Heart left ventricle (tissue), 16 donors: ENCODE results near the gene ZNF804A. TPM values are rescaled to one million over a fixed set of nuclear protein-coding genes. Genes with fewer than 3 reads are reported as not detected.

Experiments used
- ATAC-seq, 4 donors: fragments of 200-7000 bp; cut with Tn5 transposase; one replicate each; pipeline ENCODE4 v1.9.1; 2020 to 2022; ENCODE audit warnings: moderate library complexity in 4 of 4, mild to moderate bottlenecking in 3 of 4, moderate number of reproducible peaks in 1 of 4
- DNase-seq, 5 donors: peaks; one replicate each; pipeline ENCODE4 v3.0.0-alpha.2; 2020
- H3K27ac ChIP-seq, 12 donors: fragments of 200-600 bp; sonication (generic) in 4 of 12; one replicate each; pipeline versions ENCODE4 v1.5.0 to v1.8.0; 2016 to 2022; ENCODE audit warnings: mild to moderate bottlenecking in 2 of 12
- H3K27me3 ChIP-seq, 9 donors: fragments of 200-600 bp; sonication (generic) in 2 of 9; one replicate each; pipeline versions ENCODE4 v1.5.1 to v1.8.0; 2016 to 2022; ENCODE audit warnings: mild to moderate bottlenecking in 3 of 9
- H3K36me3 ChIP-seq, 9 donors: fragments of 200-600 bp; sonication (generic) in 2 of 9; one replicate each; pipeline versions ENCODE4 v1.5.0 to v1.8.0; 2018 to 2022; ENCODE audit warnings: mild to moderate bottlenecking in 2 of 9
- H3K4me1 ChIP-seq, 12 donors: fragments of 200-600 bp; sonication (generic) in 4 of 12; one replicate each; pipeline versions ENCODE4 v1.5.0 to v1.8.0; 2016 to 2022; ENCODE audit warnings: mild to moderate bottlenecking in 3 of 12
- H3K4me3 ChIP-seq, 12 donors: fragments of 200-600 bp; sonication (generic) in 4 of 12; one replicate each; pipeline versions ENCODE4 v1.5.0 to v1.8.0; 2017 to 2022; ENCODE audit warnings: mild to moderate bottlenecking in 9 of 12, moderate library complexity in 4 of 12
- H3K9me3 ChIP-seq, 12 donors: fragments of 200-600 bp; sonication (generic) in 4 of 12; one replicate each; pipeline versions ENCODE4 v1.5.0 to v1.8.0; 2016 to 2022; ENCODE audit warnings: mild to moderate bottlenecking in 1 of 12
- CTCF ChIP-seq, 12 donors: fragments of 200-600 bp; sonication (generic) in 4 of 12; IDR thresholded peaks; one replicate each; pipeline versions ENCODE4 v1.5.0 to v1.8.0; 2018 to 2022; ENCODE audit warnings: antibody characterized with exemption in 12 of 12, mild to moderate bottlenecking in 5 of 12
- POLR2A ChIP-seq, 2 donors: fragments of 450-650 bp; IDR thresholded peaks; one replicate each; pipeline ENCODE4 v1.6.1; 2017; ENCODE audit warnings: antibody characterized with exemption in 2 of 2, mild to moderate bottlenecking in 2 of 2, moderate library complexity in 2 of 2
- WGBS, 4 donors: extraction: QIAGEN DNeasy Blood & Tissue Kit in 2 of 4; methylation state at CpG; one replicate each; pipeline versions ENCODE4 v1.1.5 to v1.1.7; 2013 to 2018; 5-methylcytosine and 5-hydroxymethylcytosine counted together
- intact Hi-C, 10 donors: fragments of 100-400 bp; cut with DNase I; formaldehyde crosslinking; loops; one replicate each; pipeline versions ENCODE4 v1.11.1 to v1.14.2; 2022
- polyA plus RNA-seq, 2 donors: library from polyadenylated mRNA; stranded (reverse); fragments of 200-250 nt; gene quantifications; one replicate each; pipeline ENCODE4 v1.2.3, GENCODE V29; 2013
- total RNA-seq, 9 donors: library from RNA; depleted of rRNA in 2 of 9; stranded (reverse); fragments of >200 nt in 2 of 9; fragmentation: NEBNext Ultra II Directional in 3 of 9; extraction: Animal tissue kit (Norgen Biotek cat#: 25700) in 3 of 9; gene quantifications; one replicate each; pipeline versions ENCODE4 v1.1.0 to v1.2.4, GENCODE V29; 2016 to 2023
- donor health status: ischemic (EF 13 %, LVEDD 7.1; RV severe dilation, severe dysfunction).
- donor health status: healthy with polysubstance abuse.
- donor health status: DM: no; HTN: yes; CAD: no.
- donor health status: DM: no; HTN: no; CAD: no.
- donor health status: ischemic (EF 25% LVEDD 6.9; RV normal size, moderate dysfunction).
- donor health status: ischemic (EF 25% LVEDD 5.7; RV mildly dilated, moderate dysfunction).
- donor health status: healthy.
- donor health status: DM: yes; HTN: yes; CAD: no.
- donor health status: ischemic (EF 35%, LVEDD 5.7; RV mildly dilated, moderate dysfunction).
- donor health status: nonischemic (EF 11% LVEDD 7.7; RV severe dilation, severe dysfunction).
- donor health status: DM: yes; HTN: yes; CAD: no.
- donor health status: PGD.
- donor health status: ischemic (EF 29% LVEDD 5.4; RV normal size, mild dysfunction).
- donor health status: nonischemic (EF 23%, LVEDD 6.1; RV moderate dilation, normal function).

ZNF804A gene
- total and polyA plus RNA-seq, 11 donors = 0.06 to 0.08 TPM; not detected in 9

DNA sequence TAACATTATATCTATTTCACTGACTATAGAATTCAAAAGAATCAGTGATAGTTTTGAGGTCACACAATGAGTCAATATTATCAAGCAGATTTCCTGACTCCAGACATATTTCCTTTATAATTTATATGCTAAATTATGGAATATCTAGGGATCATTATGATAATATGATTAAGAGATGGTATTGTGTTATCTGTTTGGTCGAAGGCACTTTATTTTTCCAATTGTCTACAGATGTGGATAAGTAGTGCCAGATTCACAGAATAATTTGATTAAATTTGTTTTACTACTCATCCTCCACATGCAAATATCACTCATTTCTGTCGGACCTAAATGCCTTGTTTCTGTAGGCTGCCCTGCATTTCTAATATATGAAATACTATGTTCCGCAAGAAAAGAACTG lies 4.4 kb downstream of the ZNF804A start:
- peaks cover 6 to 43% (median 13%) of the 10 kb centered on the region in 9 donors for H3K27me3 ChIP-seq

DNA sequence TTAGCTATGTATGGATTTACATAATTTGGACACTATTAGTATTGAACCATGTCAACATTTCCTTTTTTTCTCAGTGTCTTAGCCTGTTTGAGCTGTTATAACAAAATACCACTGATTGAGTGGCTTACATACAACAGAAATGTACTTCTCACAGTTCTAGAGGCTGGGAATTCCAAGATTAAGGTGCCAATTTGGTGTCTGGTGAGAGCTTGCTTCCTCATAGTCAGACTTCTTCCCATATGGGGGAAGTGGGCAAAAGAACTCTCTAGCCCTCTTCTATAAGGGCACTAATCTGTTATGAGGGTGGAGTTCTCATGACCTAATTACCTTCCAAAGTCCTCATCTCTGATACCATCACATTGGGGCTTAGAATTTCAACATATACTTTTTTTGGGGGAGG lies 12.6 kb downstream of the ZNF804A start:
- H3K4me1 ChIP-seq = peaks cover 0 to 4% (median 0%) of the 10 kb centered on the region in 12 donors
- no peak for DNase-seq
- no peak for ATAC-seq
- H3K27ac ChIP-seq = no peak overlapping the region
- no peak for TF ChIP-seq POLR2A (IDR thresholded peaks at IDR 0.05)
- TF ChIP-seq CTCF (IDR thresholded peaks at IDR 0.05) = no peak
- H3K36me3 ChIP-seq = no peaks in the 10 kb centered on the region
- intact Hi-C loops = no loop called here
- no peak overlapping the region for H3K4me3 ChIP-seq
- peaks cover 0 to 14% (median 0%) of the 10 kb centered on the region in 12 donors for H3K9me3 ChIP-seq
- no peaks in the 10 kb centered on the region for H3K27me3 ChIP-seq

More for the DNA sequence above, 4.4 kb downstream of the ZNF804A start:
- no peak for TF ChIP-seq POLR2A (IDR thresholded peaks at IDR 0.05)
- TF ChIP-seq CTCF (IDR thresholded peaks at IDR 0.05) = no peak
- H3K36me3 ChIP-seq = no peaks in the 10 kb centered on the region
- no peak overlapping the region for H3K27ac ChIP-seq
- DNase-seq (no peak), ATAC-seq (no peak)
- WGBS, 4 donors = 73 to 90% (median 87%) methylated on average over 3 of the region's 3 CpGs
- H3K4me1 ChIP-seq = peaks cover 0 to 15% (median 5%) of the 10 kb centered on the region in 12 donors
- no peak overlapping the region for H3K4me3 ChIP-seq
- no peaks in the 10 kb centered on the region for H3K9me3 ChIP-seq
- intact Hi-C loops = no loop called here

DNA sequence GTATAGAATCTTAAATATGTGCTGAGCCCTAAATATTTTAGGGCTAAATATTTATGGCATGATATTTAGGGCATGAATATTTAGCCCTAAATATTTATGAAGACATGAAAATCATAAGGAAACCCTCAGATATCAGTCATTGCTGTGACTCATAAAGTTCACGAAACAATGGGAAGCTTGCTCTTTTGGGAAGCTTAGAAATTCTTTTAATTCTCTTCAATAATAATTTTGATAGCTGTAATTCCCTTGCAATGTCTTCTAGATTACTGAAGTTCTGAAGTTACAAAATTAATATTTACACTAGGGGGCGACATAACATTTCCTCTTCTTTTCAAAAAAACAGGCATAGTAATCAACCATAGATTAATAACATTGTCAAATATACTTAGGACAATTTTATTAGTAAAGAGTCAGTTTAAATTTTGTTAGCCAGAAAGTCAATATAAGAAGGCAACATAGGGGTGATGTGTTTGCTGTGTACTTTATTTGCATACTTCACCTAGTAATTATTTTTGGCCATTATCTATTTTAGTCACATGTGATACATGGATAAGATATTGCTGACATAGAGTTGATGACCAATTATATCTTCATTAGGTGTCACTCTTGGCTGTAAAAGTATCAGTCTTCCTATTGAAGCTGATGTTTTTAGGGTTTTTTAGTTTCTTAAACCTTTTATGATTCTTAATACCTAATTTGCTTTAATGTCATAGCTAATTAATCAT lies 13.2 kb downstream of the ZNF804A start:
- Histone ChIP-seq H3K36me3 (no peaks in the 10 kb centered on the region), H3K27me3 (no peaks in the 10 kb centered on the region), H3K9me3 (peaks cover 0 to 14% (median 0%) of the 10 kb centered on the region in 12 donors), H3K4me3 (no peak overlapping the region), H3K27ac (no peak overlapping the region), H3K4me1 (peaks cover 0 to 4% (median 0%) of the 10 kb centered on the region in 12 donors)
- intact Hi-C loops = no loop called here
- WGBS, 4 donors = 24 to 37% (median 34%) methylated on average over 2 of the region's 2 CpGs
- ATAC-seq (no peak), DNase-seq (no peak)
- TF ChIP-seq CTCF (IDR thresholded peaks at IDR 0.05) = peak in 7 of 12 donors; percentile 16 to 43 (median 33)
- no peak for TF ChIP-seq POLR2A (IDR thresholded peaks at IDR 0.05)

GRCh38 chr2:184620367-184620766 lies 22.0 kb downstream of the ZNF804A start:
- WGBS, 4 donors = 33 to 52% (median 43%) methylated on average over 1 of the region's 1 CpG
- Histone ChIP-seq H3K4me1 (no peaks in the 10 kb centered on the region), H3K27me3 (no peaks in the 10 kb centered on the region), H3K36me3 (no peaks in the 10 kb centered on the region), H3K27ac (no peak overlapping the region), H3K9me3 (peaks cover 0 to under 1% (median 0%) of the 10 kb centered on the region in 12 donors), H3K4me3 (no peak overlapping the region)
- no peak for DNase-seq
- TF ChIP-seq CTCF (IDR thresholded peaks at IDR 0.05) = no peak
- TF ChIP-seq POLR2A (IDR thresholded peaks at IDR 0.05) = no peak
- intact Hi-C loops = no loop called here
- no peak for ATAC-seq
